HCT116 (cell line): ENCODE measurements around the gene SMIM14.

ENCODE experiments used
- ELF1 ChIP-seq: IDR thresholded peaks from 2 replicates; pipeline ENCODE4 v1.6.1; 2012; ENCODE audit warnings: low read depth, borderline replicate concordance
- EZH2 ChIP-seq: fragments of 200-600 bp; sonication (generic); IDR thresholded peaks from 2 replicates; pipeline ENCODE4 v1.6.1; 2017; ENCODE audit warnings: antibody characterized with exemption, mixed run types
- EZH2phosphoT487 ChIP-seq: fragments of 200-600 bp; IDR thresholded peaks from 2 replicates; pipeline ENCODE4 v1.6.1; 2018; ENCODE audit warnings: antibody characterized with exemption, borderline replicate concordance
- POLR2A ChIP-seq: IDR thresholded peaks from 2 replicates; pipeline ENCODE4 v1.7.0; 2011; ENCODE audit warnings: borderline replicate concordance; ENCODE audit not compliant: insufficient read depth, insufficient read length; ENCODE audit errors: extremely low read depth
- POLR2AphosphoS5 ChIP-seq: IDR thresholded peaks from 2 replicates; pipeline ENCODE4 v1.6.1; 2011; ENCODE audit warnings: mild to moderate bottlenecking, low read depth, low read length, moderate library complexity
- SP1 ChIP-seq: IDR thresholded peaks from 2 replicates; pipeline ENCODE4 v1.6.1; 2012; ENCODE audit warnings: low read depth
- SRF ChIP-seq: IDR thresholded peaks from 2 replicates; pipeline ENCODE4 v1.6.1; 2012; ENCODE audit warnings: low read depth
- YY1 ChIP-seq: IDR thresholded peaks from 2 replicates; pipeline ENCODE4 v1.6.1; 2011; ENCODE audit warnings: low read length, low read depth, moderate library complexity, mild to moderate bottlenecking; ENCODE audit not compliant: insufficient replicate concordance; ENCODE audit errors: extremely low read depth
- ZNF274 ChIP-seq: fragments of 200-500 bp; sonication (Bioruptor generic); IDR thresholded peaks from 2 replicates; pipeline ENCODE4 v1.6.1; 2014; ENCODE audit warnings: mild to moderate bottlenecking, low read depth, low read length, inconsistent platforms
- TF ChIP-seq, protein P1 (sequence below), 3 experiments: fragments of 200-600 bp in 1 of 3; sonication (generic) in 1 of 3; IDR thresholded peaks in 2 of 3; conservative IDR thresholded peaks in 1 of 3; 2 replicates each; pipeline ENCODE4 v1.5.1; 2012 to 2017; ENCODE audit warnings: low read depth in 2 of 3, low read length in 2 of 3, antibody characterized with exemption in 1 of 3, borderline replicate concordance in 1 of 3, control low read depth in 1 of 3, mild to moderate bottlenecking in 1 of 3, mixed read lengths in 1 of 3, mixed run types in 1 of 3, moderate library complexity in 1 of 3; ENCODE audit not compliant: insufficient read depth in 1 of 3
- TF ChIP-seq, protein P2 (sequence below): IDR thresholded peaks from 2 replicates; pipeline ENCODE4 v1.6.1; 2012

DNA sequence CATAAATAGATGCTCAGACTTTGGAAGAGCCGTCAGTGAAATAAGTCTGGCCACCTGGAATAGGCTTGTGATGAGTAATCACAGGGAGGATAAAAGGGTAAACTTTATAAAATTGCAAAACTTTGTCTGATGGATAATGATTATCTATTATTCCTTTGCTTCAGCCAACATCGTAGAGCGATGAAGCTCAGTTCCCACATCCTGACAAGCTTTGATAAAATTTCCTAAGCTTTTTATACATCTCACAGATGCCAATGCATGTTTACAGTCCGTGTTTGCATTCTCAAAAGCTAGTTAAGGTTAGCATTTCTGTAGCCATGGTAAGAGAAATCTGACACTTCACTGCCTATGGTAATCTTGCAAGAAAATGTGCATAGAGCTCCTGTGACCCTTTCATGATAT, 96.1 kb downstream of the SMIM14 start:
- TF ChIP-seq, protein P1, sequence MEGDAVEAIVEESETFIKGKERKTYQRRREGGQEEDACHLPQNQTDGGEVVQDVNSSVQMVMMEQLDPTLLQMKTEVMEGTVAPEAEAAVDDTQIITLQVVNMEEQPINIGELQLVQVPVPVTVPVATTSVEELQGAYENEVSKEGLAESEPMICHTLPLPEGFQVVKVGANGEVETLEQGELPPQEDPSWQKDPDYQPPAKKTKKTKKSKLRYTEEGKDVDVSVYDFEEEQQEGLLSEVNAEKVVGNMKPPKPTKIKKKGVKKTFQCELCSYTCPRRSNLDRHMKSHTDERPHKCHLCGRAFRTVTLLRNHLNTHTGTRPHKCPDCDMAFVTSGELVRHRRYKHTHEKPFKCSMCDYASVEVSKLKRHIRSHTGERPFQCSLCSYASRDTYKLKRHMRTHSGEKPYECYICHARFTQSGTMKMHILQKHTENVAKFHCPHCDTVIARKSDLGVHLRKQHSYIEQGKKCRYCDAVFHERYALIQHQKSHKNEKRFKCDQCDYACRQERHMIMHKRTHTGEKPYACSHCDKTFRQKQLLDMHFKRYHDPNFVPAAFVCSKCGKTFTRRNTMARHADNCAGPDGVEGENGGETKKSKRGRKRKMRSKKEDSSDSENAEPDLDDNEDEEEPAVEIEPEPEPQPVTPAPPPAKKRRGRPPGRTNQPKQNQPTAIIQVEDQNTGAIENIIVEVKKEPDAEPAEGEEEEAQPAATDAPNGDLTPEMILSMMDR (IDR thresholded peaks at IDR 0.05 in 2 of 3, conservative IDR thresholded peaks at IDR 0.05 in 1 of 3; ENCODE audit: borderline replicate concordance in 1 of 3, insufficient read depth in 1 of 3, low read depth in 2 of 3, low read length in 2 of 3), result no peak
- TF ChIP-seq POLR2AphosphoS5 (no peak), EZH2 (no peak), POLR2A (no peak), SRF (no peak), EZH2phosphoT487 (no peak), ZNF274 (no peak), YY1 (no peak), ELF1 (no peak), SP1 (no peak)
- TF ChIP-seq, protein P2, sequence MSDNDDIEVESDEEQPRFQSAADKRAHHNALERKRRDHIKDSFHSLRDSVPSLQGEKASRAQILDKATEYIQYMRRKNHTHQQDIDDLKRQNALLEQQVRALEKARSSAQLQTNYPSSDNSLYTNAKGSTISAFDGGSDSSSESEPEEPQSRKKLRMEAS, result no peak
